Limb (tissue), 2 donors: ENCODE results near the gene SRPX2.
A peak's percentile ranks its signal among the peaks of the same experiment; 100 is the strongest.

Experiments
- DNase-seq, 2 donors: peaks; one replicate each; pipeline ENCODE4 v3.0.0-alpha.2; 2016; ENCODE audit errors: extremely low spot score in 2 of 2

SRPX2 gene

DNA sequence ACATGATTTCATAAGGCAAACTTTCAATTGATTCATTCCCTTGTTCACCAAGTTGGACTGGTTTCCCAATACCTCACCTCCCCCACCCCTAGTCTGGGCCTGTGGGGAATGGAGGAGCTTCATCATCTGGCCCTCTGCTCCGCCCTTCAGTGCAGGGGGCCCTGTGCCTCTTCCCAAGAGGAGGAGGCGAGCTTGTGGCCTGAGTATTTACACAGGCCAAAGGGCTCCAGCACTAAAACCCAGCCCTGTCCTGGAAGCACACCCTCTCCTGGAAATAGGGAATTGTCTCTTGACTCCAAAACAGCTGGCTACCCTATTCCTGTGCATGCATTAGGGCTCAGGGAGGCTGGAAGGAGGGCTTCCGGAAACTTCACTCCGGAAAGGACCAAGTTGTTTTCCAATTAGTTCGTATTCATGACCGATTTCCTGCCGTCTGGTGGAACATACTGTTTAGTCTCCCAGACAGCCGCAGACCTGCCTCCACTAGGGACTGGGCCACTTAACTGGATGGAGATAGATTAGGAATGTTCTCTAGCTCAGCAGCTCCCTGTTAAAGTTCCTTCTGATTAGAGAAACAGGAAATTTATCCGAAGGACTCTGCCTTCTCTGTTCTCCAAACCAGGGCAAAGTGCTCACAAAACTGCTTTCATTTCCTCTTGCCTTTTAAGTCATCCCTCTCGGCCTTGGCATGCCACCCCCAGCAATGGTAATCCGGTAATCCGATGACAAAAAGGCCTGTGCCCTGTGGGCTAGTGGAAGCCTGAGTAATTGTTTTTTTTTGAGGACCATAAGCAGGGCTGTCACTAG is 5.8 kb downstream of the SRPX2 start:
- peak in 1 of 2 donors; percentile 45 for DNase-seq

DNA sequence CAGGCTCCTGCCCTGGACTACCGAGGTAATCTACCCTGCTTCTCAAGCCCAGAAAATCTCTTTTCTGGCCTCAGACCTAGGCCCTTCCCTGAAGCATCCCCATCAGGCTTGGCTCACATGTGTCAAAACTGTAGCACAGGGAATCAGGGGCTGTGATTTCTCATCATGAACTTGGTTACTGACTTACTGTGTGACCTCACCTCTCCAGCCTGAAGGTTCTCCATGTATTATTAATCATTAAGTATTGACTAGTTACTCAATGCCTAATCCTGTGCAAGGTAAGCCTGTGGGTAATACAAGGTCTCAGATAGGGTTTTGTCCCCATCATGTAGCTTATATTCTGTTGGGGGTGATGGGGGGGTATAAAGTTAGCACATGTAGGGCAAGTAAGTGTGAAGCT is 6.8 kb downstream of the SRPX2 start:
- DNase-seq: no peak

DNA sequence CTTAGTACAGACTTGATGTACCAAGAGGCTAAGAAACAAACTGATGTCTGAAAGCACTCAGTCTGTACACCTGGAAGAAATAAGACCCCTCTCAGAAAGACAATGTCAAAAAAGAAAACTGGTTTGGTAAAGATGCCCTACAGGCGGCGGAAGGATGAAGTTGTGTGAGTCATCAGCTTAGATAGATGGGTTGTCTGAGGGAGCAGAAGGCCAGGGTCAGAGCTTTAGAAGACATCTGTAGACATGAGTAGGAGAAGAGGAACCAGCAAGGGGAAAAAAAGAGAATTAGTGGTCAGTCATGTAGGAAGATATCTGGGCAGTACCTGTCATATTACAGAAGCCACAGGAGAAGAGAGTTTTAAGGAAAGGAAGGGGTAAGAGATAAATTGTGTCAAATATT is 8.3 kb downstream of the SRPX2 start:
- no peak for DNase-seq

DNA sequence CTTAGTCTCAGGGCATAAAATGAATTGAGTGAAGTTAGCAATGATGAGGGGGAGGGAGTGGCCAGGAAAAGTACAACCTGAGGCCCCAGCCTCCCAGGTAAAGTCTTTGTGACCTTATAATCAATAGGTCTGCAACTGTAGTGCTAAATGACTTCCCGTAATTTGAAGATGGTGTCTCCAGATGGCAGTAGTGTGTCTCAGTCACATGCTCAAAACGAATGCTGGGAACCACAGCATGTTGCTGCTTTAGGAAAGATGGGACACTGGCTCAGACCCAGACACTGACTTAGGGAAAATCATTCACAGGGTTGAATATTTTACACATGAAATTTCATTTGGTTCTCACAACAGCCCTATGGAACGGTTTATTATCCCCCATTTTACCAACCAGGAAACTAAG is 10.3 kb downstream of the SRPX2 start:
- DNase-seq: no peak

- no peak for DNase-seq
Observed at GRCh38 chrX:100658941-100659381, 15.0 kb downstream of the SRPX2 start.

DNA sequence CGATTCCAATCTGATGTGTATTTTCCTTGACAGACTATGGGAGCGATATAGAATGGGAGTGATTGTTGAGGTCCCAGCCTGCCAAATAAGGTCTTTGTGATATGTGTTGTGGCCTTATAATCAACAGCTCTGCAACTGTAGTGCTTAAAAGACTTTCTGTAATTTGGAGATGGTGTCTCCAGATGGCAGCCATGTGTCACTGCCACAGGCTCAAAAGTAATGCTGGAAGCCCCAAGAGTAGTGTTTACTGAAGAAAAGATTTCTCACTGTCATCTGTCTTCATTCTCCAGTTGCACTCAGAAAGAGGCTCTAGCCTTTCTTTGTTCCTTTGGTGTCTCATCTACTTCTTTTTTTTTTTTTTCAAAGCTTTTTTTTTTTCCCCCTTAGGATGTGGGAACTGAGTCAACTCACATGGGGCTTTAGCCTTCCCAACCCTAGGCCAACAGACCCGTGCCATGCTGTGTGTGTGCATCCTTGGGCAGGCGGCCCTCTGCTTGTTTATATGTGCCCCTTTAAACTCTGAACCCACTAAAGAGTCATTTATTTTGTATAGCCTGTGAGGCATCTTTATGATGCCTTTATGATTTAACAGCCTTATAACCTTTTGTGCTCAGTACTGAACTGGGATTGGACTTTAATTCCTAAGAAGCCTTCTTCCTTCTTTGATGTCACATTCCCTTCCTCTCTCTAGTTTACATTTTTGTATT is 15.6 kb downstream of the SRPX2 start:
- DNase-seq: no peak

DNA sequence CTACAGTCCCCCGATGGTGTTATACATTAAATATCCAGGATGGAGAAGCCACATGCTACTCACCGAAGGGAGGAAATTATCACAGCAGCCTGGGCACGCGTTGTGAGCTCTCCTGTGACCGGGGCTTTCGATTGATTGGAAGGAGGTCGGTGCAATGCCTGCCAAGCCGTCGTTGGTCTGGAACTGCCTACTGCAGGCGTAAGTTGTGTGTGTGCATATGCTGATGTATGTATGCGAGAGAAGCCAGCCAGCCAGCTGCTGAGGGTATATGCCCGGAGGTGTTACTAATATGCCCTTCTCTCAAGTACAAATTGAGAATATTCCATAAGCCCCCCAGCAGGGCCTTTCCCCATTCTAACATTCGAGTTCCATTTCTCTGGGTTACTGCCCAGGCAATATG is 18.2 kb downstream of the SRPX2 start:
- DNase-seq: no peak

DNA sequence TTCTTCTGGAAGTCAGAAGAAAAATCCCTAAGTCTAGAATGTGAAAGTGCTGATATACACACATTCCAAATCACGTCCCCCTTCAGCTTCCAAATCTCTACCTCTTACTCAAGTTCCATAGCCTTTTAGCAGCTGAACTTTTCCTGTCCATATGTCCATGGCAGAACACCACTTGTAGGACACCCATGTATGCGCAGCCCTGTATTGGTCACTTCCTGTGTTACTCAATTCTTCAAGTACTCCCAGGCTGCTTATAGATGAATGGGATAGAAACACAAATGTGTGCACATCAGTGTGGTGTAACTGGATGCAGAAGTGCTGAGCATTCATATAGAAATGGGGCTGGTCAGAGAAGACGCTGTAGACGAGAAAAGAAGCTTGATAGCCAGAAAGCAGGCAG is 18.8 kb downstream of the SRPX2 start:
- DNase-seq: no peak

DNA sequence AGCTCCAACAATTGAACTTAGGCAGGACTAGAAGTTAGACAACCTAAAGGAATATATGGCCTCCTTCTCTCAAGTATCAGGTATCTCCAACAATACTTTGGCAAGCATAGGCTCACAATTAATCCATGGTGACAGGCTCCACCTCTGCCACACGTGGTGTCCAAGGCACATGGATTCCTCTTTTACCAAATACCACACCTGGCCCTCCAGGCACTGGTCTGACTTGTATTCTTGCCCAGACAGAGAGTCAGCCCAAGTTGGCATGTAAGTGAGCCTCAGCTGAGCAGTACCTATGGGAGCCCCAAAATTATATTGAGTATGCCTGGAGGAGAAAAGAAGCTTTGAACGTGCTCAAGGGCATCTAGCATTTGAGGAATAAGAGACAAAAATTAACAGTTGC is 19.6 kb downstream of the SRPX2 start:
- DNase-seq: no peak

- DNase-seq: no peak
Observed at GRCh38 chrX:100672966-100673365, 29.0 kb downstream of the SRPX2 start.

GRCh38 chrX:100673397-100673953 is 29.5 kb downstream of the SRPX2 start:
- DNase-seq: no peak

GRCh38 chrX:100674705-100675104 is 30.7 kb downstream of the SRPX2 start:
- DNase-seq: no peak

- peak in 1 of 2 donors; percentile 5 for DNase-seq
Observed at GRCh38 chrX:100677611-100678181, 33.7 kb downstream of the SRPX2 start.

DNA sequence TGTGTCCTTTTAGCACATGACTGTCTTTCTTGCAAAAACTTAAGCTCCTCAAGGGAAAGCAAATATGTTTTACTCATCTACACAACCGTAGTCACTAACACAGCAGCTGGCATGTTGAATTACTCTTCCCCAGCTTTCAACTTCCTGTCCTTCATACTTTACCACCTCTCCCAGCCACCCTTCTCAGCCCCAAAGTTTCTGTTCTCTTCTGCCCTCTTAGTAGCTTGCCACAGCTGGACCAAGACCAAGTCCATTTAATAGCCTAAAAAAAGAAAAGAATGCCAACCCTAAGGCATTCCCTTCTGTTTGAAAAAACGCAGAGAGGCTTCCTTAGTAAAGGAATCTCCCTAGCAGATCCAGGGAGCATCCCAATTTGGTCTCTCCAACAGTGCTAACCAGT is 36.8 kb downstream of the SRPX2 start:
- no peak for DNase-seq

DNA sequence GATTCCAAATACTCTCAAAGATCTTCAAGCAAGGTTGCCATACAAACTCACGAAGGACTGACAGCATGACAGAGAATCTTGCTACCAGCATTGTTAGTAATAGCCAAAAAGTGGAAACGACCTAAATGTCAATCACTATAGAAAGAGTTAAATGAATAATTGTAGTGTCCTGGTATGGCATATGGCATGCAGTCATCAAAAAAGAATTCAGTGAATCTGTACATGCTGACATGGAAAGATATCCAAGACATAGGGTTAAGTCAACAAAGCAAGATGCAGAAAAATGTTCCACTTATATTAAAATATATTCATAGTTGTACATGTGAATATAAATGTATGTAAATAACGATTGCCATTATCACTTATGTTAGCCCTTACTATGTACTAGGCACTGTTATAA is 37.6 kb downstream of the SRPX2 start:
- DNase-seq: no peak

GRCh38 chrX:100682939-100683338 is 38.9 kb downstream of the SRPX2 start:
- DNase-seq: no peak

- peak; percentile 63 to 72 for DNase-seq
Observed at GRCh38 chrX:100685284-100685996, 41.4 kb downstream of the SRPX2 start.

DNA sequence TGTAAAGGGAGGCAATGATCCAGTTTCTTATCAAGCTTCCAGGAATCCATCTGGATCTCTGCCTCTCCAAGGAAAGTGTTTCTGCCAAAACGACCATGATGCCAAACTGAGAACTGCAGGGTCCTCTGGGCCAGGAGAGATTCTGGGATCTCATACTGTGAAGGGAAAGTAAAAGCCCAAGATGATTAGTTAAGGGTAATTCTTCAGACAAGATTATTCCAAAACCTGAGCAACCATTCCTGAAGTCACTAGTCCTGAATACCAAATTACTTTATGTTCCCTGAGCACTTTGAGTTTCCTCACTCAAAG is 42.0 kb downstream of the SRPX2 start:
- DNase-seq: no peak

- DNase-seq: no peak
Observed at GRCh38 chrX:100687128-100687527, 43.1 kb downstream of the SRPX2 start.

DNA sequence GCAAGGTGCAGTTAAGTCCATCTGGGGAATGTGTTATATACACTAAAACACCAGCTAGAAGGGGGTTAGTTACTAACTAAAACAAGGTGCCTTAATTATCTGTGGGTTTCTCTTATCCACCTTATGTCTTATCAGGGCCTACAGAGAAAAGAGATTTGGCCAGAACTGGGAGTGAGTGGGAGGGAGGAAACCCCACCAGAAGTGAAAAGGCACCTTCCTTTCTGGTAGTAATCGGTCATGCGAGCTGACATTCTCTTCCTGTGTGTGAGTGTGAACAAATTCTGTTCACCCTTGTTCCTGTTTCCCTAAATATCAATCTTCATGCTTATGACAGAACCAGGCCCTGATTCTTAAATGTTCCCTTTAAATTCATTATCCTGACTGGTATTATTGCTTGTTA is 43.5 kb downstream of the SRPX2 start:
- no peak for DNase-seq

GRCh38 chrX:100695302-100695701 is 51.3 kb downstream of the SRPX2 start:
- DNase-seq: no peak

DNA sequence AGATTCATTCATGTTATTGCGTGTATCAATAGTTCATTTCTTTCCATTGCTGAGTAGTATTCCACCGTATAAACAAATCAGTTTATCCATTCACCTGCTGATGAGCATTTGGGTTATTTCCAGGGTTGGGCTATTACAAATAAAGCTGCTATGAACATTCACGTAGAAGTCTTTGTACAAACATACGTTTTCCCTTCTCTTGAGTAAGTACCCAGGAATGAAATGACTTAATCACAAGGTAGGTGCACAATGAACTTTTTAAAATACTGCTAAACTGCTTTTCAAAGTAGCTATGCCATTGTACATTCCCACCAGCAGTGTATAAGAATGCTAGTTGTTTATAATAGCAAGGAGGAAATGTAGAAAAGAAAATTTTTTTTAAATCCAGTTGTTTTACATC is 52.0 kb downstream of the SRPX2 start:
- no peak for DNase-seq
